ENCODE data around the gene IL11. TPM values are rescaled to one million over a fixed set of nuclear protein-coding genes. Genes with fewer than 3 reads are reported as not detected.

The IL11 gene
- total and polyA plus RNA-seq, 2 of the 13 experiments (the other 11 are each of a cell fraction or from before 2014, with no cell fraction given): 2.5 to 2.9 TPM

DNA sequence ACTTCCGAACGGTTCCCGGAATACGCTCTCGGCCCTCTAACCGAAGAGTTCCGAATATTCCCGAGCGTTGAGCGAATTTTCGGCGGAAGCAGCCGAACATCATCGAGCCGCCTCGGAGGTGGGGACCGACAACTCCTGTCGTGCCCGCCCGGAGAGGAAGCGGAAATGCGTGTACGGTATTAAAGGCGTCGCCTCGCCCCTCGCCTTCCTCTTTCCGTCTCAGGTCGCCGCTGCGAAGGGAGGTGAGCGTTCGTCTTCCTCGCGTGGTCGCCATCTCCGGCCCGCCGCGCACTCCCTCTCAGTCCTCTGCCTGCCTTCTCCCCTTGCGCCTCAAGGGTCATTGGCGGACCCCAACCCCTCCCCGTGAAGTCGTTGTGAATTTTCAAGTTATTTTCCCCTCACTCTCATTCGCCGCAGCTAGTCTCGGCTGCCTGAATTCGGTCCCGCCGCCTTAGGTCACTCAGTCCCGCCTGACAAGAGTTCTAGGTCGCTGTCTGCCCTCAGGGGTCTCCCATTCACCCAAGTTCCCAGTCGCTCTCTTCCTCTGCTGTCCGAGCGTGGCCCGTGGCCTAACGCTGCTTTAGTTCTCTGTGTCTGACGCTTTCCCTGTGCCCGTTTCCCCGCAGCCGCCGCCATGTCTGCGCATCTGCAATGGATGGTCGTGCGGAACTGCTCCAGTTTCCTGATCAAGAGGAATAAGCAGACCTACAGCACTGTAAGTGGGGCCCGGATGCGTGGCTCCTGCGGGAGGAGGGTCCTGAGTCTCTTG, 15.6 kb upstream of the IL11 start, which contains the start of gene RPL28 (continued):
- peak; percentile 16 for TF ChIP-seq TBL1XR1 (IDR thresholded peaks at IDR 0.05; ENCODE audit: borderline replicate concordance, low read length, partially characterized antibody)
- TF ChIP-seq, protein P1, sequence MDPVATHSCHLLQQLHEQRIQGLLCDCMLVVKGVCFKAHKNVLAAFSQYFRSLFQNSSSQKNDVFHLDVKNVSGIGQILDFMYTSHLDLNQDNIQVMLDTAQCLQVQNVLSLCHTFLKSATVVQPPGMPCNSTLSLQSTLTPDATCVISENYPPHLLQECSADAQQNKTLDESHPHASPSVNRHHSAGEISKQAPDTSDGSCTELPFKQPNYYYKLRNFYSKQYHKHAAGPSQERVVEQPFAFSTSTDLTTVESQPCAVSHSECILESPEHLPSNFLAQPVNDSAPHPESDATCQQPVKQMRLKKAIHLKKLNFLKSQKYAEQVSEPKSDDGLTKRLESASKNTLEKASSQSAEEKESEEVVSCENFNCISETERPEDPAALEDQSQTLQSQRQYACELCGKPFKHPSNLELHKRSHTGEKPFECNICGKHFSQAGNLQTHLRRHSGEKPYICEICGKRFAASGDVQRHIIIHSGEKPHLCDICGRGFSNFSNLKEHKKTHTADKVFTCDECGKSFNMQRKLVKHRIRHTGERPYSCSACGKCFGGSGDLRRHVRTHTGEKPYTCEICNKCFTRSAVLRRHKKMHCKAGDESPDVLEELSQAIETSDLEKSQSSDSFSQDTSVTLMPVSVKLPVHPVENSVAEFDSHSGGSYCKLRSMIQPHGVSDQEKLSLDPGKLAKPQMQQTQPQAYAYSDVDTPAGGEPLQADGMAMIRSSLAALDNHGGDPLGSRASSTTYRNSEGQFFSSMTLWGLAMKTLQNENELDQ (CRISPR knock-in tag; IDR thresholded peaks at IDR 0.05; ENCODE audit: borderline replicate concordance): 0 out of 2 replicates have a peak, but pooled peaks have one; percentile 42
- TF ChIP-seq HIVEP1 (CRISPR knock-in tag; IDR thresholded peaks at IDR 0.05): 0 out of 2 replicates have a peak, but pooled peaks have one; percentile 48
- TF ChIP-seq ZNF34 (CRISPR knock-in tag; IDR thresholded peaks at IDR 0.05; ENCODE audit: borderline replicate concordance): no peak
- no peak for TF ChIP-seq MTF2 (CRISPR knock-in tag; IDR thresholded peaks at IDR 0.05; ENCODE audit: borderline replicate concordance)
- TF ChIP-seq SP2 (CRISPR knock-in tag; IDR thresholded peaks at IDR 0.05): peak; percentile 68
- no peak for TF ChIP-seq NFIB (CRISPR knock-in tag; IDR thresholded peaks at IDR 0.05; ENCODE audit: borderline replicate concordance)
- TF ChIP-seq LCORL (IDR thresholded peaks at IDR 0.05): no peak
- 0 out of 2 replicates have a peak, but pooled peaks have one; percentile 22 for TF ChIP-seq LCORL (CRISPR knock-in tag; IDR thresholded peaks at IDR 0.05)
- no peak for TF ChIP-seq ZNF615 (CRISPR knock-in tag; IDR thresholded peaks at IDR 0.05; ENCODE audit: borderline replicate concordance)
- no peak; the same call in 1 of the 2 replicates for TF ChIP-seq ZNF589 (CRISPR knock-in tag; conservative IDR thresholded peaks at IDR 0.05)
- TF ChIP-seq SIN3B (IDR thresholded peaks at IDR 0.05; ENCODE audit: low read length): no peak; the same call in 1 of the 2 replicates
- TF ChIP-seq, protein P2, sequence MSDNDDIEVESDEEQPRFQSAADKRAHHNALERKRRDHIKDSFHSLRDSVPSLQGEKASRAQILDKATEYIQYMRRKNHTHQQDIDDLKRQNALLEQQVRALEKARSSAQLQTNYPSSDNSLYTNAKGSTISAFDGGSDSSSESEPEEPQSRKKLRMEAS (IDR thresholded peaks at IDR 0.05): peak; percentile 73
- TF ChIP-seq FOXP1 (IDR thresholded peaks at IDR 0.05): no peak
- TF ChIP-seq FOXP1 (CRISPR knock-in tag; IDR thresholded peaks at IDR 0.05): no peak
- 0 out of 2 replicates have a peak, but pooled peaks have one; percentile 42 for TF ChIP-seq ZBTB20 (CRISPR knock-in tag; IDR thresholded peaks at IDR 0.05; ENCODE audit: borderline replicate concordance, low read depth)
- TF ChIP-seq, protein P3, sequence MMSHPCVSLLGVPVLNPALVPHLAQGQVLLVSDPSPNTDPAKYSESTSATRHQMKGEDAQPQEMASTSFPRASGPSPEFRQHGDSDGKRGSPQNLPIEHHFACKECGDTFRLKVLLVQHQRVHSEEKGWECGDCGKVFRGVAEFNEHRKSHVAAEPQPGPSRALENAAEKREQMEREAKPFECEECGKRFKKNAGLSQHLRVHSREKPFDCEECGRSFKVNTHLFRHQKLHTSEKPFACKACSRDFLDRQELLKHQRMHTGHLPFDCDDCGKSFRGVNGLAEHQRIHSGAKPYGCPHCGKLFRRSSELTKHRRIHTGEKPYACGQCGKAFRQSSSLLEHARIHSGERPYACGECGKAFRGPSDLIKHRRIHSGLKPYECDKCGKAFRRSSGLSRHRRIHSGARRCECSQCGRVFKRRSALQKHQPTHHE (CRISPR knock-in tag; IDR thresholded peaks at IDR 0.05; ENCODE audit: borderline replicate concordance): peak; percentile 88; the same call in 1 of the 2 replicates
- TF ChIP-seq ATF7 (IDR thresholded peaks at IDR 0.05): no peak
- no peak for TF ChIP-seq ATF7 (CRISPR knock-in tag; IDR thresholded peaks at IDR 0.05)
- TF ChIP-seq ZNF10 (CRISPR knock-in tag; IDR thresholded peaks at IDR 0.05; ENCODE audit: borderline replicate concordance, low read depth): no peak
- no peak; the same call in 1 of the 2 replicates for TF ChIP-seq ZBTB21 (CRISPR knock-in tag; IDR thresholded peaks at IDR 0.05)
- TF ChIP-seq TRIM24 (CRISPR knock-in tag; IDR thresholded peaks at IDR 0.05): no peak
- TF ChIP-seq DNMT1 (CRISPR knock-in tag; IDR thresholded peaks at IDR 0.05): no peak
- TF ChIP-seq TBX3 (IDR thresholded peaks at IDR 0.05; ENCODE audit: borderline replicate concordance): no peak
- TF ChIP-seq, protein P4, sequence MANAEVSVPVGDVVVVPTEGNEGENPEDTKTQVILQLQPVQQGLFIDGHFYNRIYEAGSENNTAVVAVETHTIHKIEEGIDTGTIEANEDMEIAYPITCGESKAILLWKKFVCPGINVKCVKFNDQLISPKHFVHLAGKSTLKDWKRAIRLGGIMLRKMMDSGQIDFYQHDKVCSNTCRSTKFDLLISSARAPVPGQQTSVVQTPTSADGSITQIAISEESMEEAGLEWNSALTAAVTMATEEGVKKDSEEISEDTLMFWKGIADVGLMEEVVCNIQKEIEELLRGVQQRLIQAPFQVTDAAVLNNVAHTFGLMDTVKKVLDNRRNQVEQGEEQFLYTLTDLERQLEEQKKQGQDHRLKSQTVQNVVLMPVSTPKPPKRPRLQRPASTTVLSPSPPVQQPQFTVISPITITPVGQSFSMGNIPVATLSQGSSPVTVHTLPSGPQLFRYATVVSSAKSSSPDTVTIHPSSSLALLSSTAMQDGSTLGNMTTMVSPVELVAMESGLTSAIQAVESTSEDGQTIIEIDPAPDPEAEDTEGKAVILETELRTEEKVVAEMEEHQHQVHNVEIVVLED (CRISPR knock-in tag; IDR thresholded peaks at IDR 0.05; ENCODE audit: borderline replicate concordance): peak; percentile 50; the same call in 1 of the 2 replicates
- TF ChIP-seq REL (CRISPR knock-in tag; conservative IDR thresholded peaks at IDR 0.05): no peak
